Stimulated activated CD4-positive, alpha-beta T cell treated with anti-CD3 and anti-CD28 coated beads, TNF-alpha, amount 100 ng/mL, for 1 hour (primary cell): ENCODE results near the gene ZNF791.
"Not testable (repeated sequence)": the region's sequence is repeated elsewhere in the genome, so short reads cannot be mapped to it uniquely, and the experiment has no call there.

Experiments used
- DNase-seq, 3 donors: peaks; one replicate each; pipeline ENCODE4 v3.0.0-alpha.2; 2020; ENCODE audit warnings: low read depth in 3 of 3, low spot score in 1 of 3

ZNF791 gene

DNA sequence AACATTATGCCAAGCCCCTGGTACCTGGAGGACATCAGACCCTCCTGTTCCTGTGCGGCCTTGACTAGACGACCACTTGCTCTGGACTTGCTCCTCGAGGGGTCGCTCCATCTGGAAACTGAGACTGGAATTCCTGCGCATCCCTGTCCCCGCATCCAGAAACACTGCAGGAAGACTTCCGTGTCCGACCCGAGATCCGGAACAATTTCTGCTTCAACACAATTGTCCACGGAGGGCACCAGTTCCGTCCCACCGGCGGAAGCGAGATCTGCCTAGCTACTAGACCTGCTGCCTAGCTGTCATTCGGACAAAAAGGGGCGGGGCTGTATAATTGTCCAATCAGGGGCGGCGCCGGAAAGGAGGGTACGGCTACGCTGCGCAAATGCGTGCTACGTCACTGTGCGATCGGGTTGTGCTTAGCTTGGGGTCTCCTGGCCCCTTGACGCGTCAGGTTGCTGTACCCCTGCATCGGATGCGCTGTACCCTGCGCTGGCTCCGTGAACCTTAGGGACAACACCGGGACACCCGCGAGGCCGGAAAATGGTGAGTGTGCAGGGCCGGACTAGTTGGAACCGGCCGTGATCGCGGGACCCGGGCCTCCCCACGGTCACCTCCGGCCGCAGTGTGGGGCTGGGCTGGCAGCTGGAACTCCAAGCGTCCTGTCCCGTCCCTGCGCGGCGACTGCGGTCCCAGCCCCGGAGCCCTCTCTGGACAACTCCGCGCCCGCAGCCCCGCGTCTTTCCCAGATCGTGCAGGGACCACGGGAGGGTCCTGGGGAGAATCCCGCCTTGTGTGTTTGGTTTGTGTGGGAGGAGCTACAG lies at the start of gene ZNF791, which contains the start of gene ZNF490:
TSS of gene ZNF791 (plus strand) at position 381 of the 821 bp plus-strand sequence. CDS start at position 541, 160 bp downstream.
TSS of gene ZNF490 (minus strand) at position 274 of the 821 bp plus-strand sequence. CDS start at position 141, 133 bp downstream.
- peak; percentile 85 to 92 (median 90) for DNase-seq

DNA sequence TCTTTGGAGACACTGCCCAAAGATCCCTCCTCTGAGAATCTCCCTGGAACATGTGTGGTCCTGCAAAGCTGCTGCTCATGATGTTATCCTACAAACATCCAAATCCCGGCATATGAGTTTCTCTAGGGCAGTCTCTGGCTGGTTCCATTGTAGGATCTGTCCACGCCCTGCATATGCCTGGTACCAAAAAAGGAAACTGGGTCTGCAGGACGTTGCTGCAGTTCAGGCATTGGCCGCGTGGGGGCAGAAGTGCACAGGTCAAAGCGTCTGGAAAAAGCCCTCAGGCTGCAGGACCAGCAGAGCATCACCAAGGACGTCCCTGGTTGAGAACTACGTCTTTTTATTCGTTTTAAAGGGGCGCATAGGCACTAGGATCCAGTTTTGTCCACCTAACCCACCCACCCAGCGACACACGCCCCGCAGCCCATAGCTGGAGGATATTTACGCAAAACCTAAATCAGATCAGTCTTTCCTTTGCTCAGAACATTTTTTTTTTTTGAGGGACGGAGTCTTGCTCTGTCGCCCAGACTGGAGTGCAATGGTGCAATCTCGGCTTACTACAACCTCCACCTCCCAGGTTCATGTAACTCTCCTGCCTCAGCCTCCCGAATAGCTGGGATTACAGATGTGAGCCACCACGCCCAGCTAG lies 46.6 kb upstream of the ZNF791 start:
- DNase-seq: peak; percentile 77 to 95 (median 87)

DNA sequence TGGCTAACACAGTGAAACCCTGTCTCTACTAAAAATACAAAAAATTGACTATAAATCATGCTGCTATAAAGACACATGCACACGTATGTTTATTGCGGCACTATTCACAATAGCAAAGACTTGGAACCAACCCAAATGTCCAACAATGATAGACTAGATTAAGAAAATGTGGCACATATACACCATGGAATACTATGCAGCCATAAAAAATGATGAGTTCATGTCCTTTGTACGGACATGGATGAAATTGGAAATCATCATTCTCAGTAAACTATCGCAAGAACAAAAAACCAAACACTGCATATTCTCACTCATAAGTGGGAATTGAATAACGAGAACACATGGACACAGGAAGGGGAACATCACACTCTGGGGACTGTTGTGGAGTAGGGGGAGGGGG lies 44.3 kb upstream of the ZNF791 start:
- not testable (repeated sequence) for DNase-seq

DNA sequence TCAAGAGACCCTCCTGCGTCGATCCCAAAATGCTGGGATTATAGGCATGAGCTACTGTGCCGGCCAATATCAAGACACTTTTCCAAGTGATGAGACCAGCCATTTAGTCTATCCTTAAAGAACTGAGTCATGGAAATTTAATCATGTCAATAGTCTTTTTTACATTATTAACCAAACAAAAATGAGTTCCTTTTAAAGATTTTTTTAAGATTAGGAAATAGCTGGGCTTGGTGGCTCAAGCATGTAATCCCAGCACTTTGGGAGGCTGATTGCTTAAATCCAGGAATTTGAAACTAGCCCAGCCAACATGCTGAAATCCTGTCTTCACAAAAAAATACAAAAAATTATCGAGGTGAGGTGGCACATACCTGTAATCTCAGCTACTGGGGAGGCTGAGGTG lies 42.8 kb upstream of the ZNF791 start:
- DNase-seq: no peak

DNA sequence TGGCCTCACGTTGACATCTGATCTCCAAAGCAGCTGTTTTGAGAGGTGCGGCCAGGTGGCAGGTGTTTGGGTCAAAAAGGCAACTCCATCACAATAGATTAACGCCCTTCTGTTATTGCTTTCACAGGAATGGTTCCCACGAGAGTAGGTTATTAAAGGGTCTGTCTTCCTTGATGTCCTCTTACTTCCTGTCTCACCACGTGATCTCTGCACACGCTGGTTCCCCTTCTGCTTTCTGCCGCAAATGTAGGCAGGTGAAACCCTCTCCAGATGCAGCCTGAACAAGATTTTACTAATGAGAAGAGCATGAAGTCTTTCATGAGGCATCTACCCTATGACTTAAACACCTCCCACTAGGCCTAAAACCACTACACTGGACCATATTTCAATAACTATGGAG lies 36.7 kb upstream of the ZNF791 start:
- no peak for DNase-seq

DNA sequence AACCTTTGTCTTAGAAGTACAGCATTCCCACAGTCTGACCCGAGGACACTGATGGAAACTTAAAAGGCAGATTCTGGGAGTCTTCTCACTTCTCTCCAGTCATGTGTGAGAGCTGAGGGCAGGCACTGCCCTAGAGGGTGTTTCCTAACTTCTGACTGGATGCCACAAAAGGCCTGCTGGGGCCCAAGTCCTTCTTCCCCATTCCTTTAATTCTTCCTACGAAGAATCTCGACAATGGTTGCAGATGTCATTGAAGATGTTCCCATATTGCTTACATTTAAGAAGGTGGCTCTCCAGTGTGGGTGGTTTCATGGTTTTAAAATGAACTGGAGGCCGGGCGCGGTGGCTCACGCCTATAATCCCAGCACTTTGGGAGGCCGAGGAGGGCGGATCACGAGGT lies 32.1 kb upstream of the ZNF791 start:
- DNase-seq: no peak

DNA sequence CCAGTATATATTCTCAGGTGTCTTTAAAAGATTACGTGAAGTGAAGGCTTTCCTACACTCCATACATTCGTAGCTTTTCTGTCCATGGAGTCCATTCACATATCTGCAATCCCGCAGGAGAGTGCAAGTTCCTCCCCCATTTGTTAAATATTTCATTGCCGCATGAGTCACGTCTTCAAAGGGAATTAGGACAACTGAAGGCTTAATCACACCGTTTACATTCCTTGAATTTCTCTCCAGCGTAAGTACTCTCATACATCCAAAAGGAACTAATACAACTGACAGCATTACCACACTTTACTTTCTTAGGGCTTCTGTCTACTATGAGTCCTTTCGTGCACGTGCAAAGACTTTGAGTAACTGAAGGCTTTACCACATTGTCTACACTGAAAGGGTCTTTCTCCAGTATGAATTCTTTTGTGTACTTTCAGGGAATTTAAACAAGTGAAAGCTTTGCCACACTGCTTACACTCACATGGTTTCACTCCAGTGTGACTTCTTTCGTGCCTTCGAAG lies 30.5 kb upstream of the ZNF791 start:
- no peak for DNase-seq

DNA sequence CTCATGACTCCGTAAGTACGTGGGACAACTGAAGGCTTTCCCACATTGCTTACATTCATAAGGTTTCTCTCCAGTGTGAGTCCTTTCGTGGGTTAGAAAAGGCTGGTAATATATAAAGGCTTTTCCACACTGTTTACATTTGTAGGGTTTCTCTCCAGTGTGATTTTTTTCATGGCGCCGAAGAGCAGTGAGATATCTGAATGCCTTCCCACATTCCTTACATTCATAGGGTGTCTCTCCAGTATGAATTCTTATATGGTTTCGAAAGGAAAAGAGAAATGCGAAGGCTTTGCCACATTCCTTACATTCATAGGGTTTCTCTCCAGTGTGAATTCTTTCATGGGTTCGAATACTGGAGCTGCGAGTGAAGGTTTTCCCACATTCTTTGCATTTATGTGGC lies 29.6 kb upstream of the ZNF791 start:
- no peak for DNase-seq

DNA sequence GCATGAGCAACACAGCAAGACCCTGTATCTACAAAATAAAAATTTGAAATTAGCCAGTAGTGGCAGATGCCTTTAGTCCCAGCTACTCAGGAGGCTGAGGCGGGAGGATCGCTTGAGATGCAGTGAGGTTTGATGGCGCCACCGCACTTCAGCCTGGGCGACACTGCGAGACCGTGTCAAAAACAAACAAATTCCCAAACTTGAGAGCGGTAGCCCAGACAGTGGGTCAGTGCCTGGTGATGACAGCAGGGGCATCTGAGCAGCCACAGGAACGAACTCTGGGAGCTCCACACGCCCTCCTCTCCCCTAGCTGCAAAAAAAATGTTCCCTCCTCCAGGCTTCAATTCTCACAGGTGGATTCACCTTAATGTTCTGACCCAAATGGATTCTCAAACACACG lies 14.2 kb upstream of the ZNF791 start:
- DNase-seq: no peak

DNA sequence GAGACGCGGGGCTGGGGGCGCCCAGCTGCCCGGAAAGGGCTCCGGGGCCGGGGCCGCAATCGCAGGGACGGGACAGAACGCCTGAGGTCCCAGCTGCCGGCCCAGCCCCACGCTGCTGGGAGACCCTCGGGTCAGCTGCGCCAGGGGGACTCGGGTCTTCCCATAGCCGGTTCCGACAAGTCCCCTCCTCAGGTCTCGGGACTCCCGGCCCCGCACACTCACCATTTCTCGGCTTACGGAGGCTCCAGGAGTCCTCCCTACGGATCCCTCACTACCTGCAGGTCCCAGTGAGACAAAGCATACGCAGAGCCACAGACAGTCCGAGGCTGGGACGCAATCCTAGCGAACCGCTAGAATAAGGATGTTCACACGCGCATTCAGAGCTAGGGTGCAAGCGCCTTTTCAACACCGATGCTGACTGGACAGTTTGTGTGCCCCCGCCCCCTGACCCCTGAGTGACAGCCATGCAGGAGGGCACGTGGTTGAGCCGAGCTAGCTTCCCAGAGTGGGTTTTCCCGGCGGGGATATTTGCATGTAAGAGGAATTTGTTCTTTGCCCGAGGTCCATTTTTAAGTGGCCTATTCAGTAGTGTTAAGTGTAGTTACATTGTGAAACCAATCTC lies 13.7 kb upstream of the ZNF791 start:
- no peak for DNase-seq

DNA sequence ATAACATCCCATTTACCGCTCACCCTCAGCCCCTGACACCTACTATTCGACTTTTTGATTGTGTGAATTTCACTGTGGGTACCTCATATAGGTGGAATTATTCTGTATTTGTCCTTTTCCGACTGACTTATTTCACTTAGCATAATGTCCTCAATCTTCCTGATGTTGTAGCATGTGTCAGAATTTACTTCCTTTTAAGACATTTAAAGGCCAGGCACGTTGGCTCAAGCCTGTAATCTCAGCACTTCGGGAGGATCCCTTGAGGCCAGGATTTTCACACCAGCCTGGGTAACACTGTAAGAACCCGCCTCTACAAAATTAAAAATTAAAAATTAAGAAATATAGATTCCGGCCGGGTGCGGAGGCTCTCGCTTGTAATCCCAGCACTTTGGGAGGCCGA lies 13.1 kb upstream of the ZNF791 start:
- no peak for DNase-seq

DNA sequence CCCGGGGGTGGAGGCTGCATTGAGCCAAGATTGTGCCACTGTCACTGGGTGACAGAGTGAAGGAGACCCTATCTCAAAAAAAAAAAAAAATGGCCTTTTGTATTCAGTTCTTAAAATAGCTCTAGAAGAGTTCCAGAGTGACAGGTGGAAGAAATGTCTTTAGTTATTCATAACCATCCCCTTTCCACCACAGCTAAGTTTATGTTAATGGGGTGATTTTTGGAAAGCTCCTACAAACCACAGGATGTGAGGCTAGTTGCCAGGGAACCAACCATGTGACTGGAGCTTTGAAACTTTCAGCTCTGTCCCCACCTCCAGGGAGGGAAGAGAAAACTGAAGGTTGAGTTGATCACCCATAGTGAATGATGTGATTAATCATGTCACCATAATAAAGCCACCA lies 7.0 kb upstream of the ZNF791 start:
- DNase-seq: no peak

DNA sequence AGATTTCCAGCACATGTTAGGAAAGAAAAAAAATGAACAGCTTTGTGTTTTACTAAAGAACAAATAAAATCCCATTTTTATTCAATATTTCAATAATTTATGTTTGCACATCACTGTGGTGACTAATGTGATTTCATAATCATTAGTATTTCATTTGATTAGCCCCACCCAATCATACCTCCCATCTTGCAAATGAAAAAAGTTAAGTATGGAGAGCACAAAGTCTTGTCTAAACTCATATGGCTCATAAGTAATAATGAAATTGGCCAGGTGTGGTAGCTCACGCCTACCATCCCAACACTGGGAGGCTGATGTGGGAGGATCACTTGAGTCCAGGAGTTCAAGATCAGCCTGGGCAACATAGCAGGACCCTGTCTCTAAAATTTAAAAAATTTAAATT lies 3.9 kb upstream of the ZNF791 start:
- no peak for DNase-seq

DNA sequence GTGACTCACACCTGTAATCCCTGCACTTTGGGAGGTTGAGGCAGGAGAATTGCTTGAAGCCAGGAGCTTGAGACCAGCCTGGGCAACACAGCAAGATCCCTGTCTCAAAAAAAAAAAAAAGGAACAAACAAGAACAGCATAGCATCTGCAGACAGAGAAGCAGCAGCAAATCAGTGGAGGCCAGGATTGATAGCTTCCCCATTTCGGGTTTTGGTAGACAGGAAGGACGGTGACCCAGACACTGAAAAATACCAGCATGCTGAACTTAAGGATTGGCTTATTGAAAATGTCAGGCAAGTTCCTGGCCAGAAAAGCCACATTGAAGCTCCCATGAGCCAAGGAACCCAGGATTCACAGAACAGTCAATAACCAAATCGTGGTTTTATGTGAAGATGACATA lies 3.1 kb upstream of the ZNF791 start:
- DNase-seq: no peak

DNA sequence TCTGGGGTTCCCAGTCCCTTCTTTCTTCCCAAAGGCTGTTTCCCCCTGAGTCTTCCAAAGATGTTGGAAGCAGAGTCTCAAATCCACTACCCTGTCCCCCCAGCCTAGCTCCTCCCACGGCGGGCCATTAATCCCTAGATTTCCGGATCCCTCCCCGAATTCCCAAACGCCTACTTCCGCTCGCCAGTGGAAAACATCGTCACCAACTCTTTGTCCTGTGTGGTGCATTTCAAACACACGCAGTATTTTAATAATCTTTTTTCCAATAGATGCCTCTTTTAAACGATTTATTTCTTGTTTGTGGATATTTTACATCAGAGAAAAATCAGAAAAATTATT lies 610 bp downstream of the ZNF791 start:
- no peak for DNase-seq

DNA sequence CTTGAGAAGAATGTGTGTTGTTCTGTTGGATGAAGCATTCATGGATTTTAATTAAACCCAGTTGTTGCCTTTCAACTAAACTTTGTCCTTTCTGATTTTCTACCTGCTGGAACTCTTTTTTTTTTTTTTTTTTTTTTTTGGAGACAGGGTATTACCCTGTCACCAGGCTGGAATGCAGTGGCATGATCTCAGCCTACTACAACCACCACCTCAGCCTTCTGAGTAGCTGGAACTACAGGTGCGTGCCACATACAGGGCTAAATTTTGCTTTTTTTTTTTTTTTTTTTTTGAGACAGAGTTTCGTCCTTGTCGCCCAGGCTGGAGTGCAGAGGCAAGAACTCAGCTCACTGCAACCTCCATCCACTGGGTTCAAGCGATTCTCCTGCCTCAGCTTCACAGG lies 6.9 kb downstream of the ZNF791 start:
- DNase-seq: no peak

DNA sequence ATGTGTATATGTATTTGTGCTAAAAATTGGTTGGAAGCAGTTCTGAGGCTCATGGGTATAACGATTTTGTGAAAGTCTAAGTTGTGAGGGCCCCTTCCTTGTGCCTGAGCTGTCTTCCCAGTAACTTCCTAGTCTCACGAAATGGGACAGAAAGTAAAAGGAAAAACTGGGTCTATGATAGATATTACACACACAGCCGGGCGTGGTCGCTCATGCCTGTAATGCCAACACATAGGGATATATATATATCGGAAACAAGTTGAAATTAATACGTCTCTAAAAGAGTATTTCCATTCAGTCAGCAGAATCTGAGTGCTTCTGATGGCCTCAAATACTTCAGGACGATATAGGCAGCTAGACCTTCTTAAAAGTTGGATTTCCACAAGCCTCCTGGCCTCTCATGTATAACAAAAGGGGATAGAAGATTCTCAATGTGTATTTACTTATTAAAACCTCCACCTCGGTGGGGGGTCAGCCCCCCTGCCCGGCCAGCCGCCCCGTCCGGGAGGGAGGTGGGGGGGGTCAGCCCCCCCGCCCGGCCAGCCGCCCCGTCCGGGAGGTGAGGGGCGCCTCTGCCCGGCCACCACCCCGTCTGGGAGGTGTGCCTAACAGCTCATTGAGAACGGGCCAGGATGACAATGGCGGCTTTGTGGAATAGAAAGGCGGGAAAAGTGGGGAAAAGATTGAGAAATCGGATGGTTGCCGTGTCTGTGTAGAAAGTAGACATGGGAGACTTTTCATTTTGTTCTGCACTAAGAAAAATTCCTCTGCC lies 10.7 kb downstream of the ZNF791 start:
- not testable (repeated sequence) for DNase-seq

DNA sequence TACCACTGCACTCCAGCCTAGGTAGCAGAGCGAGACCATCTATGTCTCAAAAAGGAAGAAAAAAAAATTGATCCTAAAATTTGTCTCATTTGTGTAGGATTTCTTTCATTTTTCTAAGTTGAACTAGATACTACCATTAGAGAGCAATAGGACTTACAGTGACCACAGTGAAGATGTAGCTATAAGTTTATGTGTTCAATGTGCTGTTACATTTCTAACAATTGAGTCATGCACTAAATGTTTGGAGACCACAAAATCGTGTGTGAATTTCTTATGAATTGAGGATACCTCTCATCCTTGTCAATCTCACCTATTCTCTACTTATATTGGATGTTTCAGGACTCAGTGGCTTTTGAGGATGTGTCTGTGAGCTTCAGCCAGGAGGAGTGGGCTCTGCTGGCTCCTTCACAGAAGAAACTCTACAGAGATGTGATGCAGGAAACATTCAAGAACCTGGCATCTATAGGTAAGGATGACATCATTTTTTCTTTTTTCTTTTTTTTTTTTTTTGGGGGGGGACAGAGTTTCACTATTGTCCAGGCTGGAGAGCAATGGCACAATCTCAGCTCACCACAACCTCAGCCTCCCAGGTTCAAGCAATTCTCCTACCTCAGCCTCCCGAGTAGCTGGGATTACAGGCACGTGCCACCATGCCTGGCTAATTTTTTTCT lies 12.8 kb downstream of the ZNF791 start:
- no peak for DNase-seq

DNA sequence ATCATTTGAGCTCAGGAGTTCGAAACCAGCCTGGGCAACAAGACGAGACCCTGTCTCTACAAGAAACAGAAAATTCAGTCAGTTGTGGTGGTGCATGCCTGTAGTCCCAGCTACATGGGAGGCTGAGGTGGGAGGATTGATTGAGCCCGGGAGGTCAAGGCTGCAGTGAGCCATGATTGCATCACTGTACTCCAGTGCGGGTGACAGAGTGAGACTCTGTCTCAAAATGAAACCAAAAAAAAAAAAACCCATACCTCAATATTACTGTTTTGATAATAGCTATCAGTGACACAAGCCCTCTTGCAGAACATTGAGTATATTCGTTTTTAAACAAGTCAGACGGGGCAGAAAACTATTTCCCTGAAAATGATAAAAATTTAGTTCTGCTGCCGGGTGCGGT lies 16.2 kb downstream of the ZNF791 start:
- no peak for DNase-seq
